CD8-positive, alpha-beta memory T cell (primary cell): ENCODE measurements around the gene GABRD. TPM values are rescaled to one million over a fixed set of nuclear protein-coding genes. Genes with fewer than 3 reads are reported as not detected.

Experiments
- CTCF ChIA-PET: fragments of 350-600 bp; sonication (Branson Sonifier 250); formaldehyde crosslinking; loops from one replicate; lab custom pipeline; 2021; ENCODE audit warnings: antibody characterized with exemption; lab: Charles Lee
- POLR2A ChIA-PET: fragments of 350-600 bp; sonication (Branson Sonifier 250); formaldehyde crosslinking; loops from one replicate; lab custom pipeline; 2021; ENCODE audit warnings: antibody characterized with exemption; lab: Charles Lee
- DNase-seq, 5 donors: peaks; one replicate each; pipeline versions ENCODE4 v3.0.0 to v3.0.0-alpha.2; 2020 to 2022; ENCODE audit warnings: mixed read lengths in 1 of 5
- H3K27ac ChIP-seq: one replicate; pipeline ENCODE4 v1.7.0; 2013; ENCODE audit warnings: low read depth, mild to moderate bottlenecking, low read length, moderate library complexity
- H3K27me3 ChIP-seq: 2 replicates; pipeline ENCODE4 v1.7.0; 2013; ENCODE audit warnings: low read length, mild to moderate bottlenecking; ENCODE audit not compliant: insufficient read depth, poor library complexity, severe bottlenecking
- H3K36me3 ChIP-seq: 2 replicates; pipeline ENCODE4 v1.7.0; 2013; ENCODE audit warnings: mild to moderate bottlenecking, low read length, moderate library complexity; ENCODE audit not compliant: insufficient read depth
- H3K4me1 ChIP-seq: 2 replicates; pipeline ENCODE4 v1.7.0; 2013; ENCODE audit warnings: mild to moderate bottlenecking, low read length, moderate library complexity; ENCODE audit not compliant: insufficient read depth
- H3K4me3 ChIP-seq: 2 replicates; pipeline ENCODE4 v1.7.0; 2013; ENCODE audit warnings: mild to moderate bottlenecking, low read length
- H3K9me3 ChIP-seq: 2 replicates; pipeline ENCODE4 v1.7.0; 2013; ENCODE audit warnings: mild to moderate bottlenecking, low read length
- H3K27ac Mint-ChIP-seq, 8 donors: one replicate each; pipeline ENCODE4 v1.8.0; 2020 to 2021; ENCODE audit warnings: mixed read lengths in 8 of 8, mild to moderate bottlenecking in 6 of 8, inconsistent platforms in 3 of 8, moderate library complexity in 3 of 8
- H3K27me3 Mint-ChIP-seq, 2 donors: one replicate each; pipeline ENCODE4 v1.8.0; 2020 to 2021; ENCODE audit warnings: mixed read lengths in 2 of 2, mild to moderate bottlenecking in 1 of 2, moderate library complexity in 1 of 2
- H3K36me3 Mint-ChIP-seq, 3 donors: one replicate each; pipeline ENCODE4 v1.8.0; 2020 to 2021; ENCODE audit warnings: mixed read lengths in 3 of 3, inconsistent platforms in 1 of 3, mild to moderate bottlenecking in 1 of 3
- H3K4me1 Mint-ChIP-seq, 3 donors: one replicate each; pipeline ENCODE4 v1.8.0; 2020 to 2021; ENCODE audit warnings: mixed read lengths in 3 of 3, inconsistent platforms in 1 of 3, mild to moderate bottlenecking in 1 of 3
- H3K4me3 Mint-ChIP-seq, 7 donors: one replicate each; pipeline ENCODE4 v1.8.0; 2020 to 2021; ENCODE audit warnings: mixed read lengths in 7 of 7, mild to moderate bottlenecking in 6 of 7, moderate library complexity in 4 of 7, inconsistent platforms in 2 of 7
- H3K9me3 Mint-ChIP-seq, 5 donors: one replicate each; pipeline ENCODE4 v1.8.0; 2020 to 2022; ENCODE audit warnings: mixed read lengths in 5 of 5, mild to moderate bottlenecking in 3 of 5, moderate library complexity in 2 of 5, inconsistent platforms in 1 of 5
- polyA plus RNA-seq: library from polyadenylated mRNA; unstranded; fragments of 300-500 nt; fragmentation: Illumina TruSeq; gene quantifications from one replicate; pipeline ENCODE4 v1.2.3, GENCODE V29; 2021
- total RNA-seq, 2 experiments: library from RNA; stranded (reverse); gene quantifications; one replicate each; pipeline ENCODE4 v1.2.3, GENCODE V29; 2021

Gene GABRD
- total and polyA plus RNA-seq, 3 experiments from 2014 or later: not detected

DNA sequence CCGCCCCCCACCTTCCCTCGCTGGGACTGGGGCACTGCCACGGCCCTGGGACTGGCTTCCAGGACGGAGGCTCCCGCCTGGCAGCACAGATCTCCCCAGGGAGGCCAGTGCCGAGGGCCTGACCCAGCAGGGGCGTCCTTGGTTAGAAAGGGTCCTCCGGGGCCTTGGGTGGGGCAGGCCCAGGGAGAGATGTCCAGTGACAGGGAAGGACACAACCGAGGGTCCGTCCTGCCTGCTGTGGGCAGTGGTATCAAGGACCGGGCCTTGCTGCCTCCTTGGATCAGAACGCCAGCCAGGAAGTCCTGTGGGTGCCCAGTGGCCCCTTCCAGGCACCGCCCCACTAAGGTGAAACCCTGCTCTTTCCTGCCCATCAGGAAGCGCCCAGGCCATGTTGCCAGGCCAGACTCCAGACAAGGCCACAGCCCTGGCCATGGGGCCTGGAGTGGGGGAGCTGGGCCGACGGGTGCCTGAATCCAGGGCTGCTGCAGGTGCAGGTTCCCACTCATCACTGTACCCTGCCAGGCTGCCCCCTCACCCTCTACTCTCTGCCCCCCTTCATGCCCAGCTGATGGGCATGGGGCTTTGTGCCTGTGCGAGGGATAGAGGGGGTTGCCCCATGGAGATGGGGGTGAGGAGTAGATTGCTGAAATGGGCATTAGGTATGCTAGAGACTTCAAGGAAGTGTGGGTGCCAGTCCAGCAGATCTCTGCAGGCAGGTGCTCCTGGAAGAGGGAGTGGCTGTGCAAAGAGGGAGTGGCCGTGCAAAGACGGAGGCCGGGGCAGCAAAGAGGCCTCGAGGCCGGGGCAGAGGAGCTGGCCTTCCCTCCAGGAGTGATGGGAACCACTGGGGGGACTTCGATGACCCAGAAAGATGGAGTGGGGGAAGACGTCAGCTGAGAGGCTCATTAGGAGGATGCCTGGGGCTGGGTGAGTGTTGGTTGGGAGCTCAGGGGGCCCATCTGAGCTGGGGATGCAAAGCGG, 28.9 kb downstream of the GABRD start:
- H3K27me3 Mint-ChIP-seq: peaks cover 6 to 8% of the 10 kb centered on the region in 2 donors
- H3K36me3 ChIP-seq: no peaks in the 10 kb centered on the region
- peak overlapping the region; percentile 44 to 91 (median 79) for H3K4me3 Mint-ChIP-seq
- no peaks in the 10 kb centered on the region for H3K36me3 Mint-ChIP-seq
- no peak overlapping the region for H3K27ac ChIP-seq
- H3K9me3 ChIP-seq: no peaks in the 10 kb centered on the region
- no peak for DNase-seq
- H3K4me3 ChIP-seq: no peak overlapping the region
- H3K4me1 ChIP-seq: peaks cover 25% of the 10 kb centered on the region
- CTCF ChIA-PET: interaction anchor here (1.2 kb wide), 1 partner anchor 104 kb away, joined by 3 read pairs; no protein-coding TSS in a partner anchor
- H3K9me3 Mint-ChIP-seq: no peaks in the 10 kb centered on the region
- peaks cover 17 to 40% (median 19%) of the 10 kb centered on the region in 3 donors for H3K4me1 Mint-ChIP-seq
- no peaks in the 10 kb centered on the region for H3K27me3 ChIP-seq
- POLR2A ChIA-PET: no interaction called here
- H3K27ac Mint-ChIP-seq: peak overlapping the region in 4 of 8 donors; percentile 36 to 77 (median 70)

DNA sequence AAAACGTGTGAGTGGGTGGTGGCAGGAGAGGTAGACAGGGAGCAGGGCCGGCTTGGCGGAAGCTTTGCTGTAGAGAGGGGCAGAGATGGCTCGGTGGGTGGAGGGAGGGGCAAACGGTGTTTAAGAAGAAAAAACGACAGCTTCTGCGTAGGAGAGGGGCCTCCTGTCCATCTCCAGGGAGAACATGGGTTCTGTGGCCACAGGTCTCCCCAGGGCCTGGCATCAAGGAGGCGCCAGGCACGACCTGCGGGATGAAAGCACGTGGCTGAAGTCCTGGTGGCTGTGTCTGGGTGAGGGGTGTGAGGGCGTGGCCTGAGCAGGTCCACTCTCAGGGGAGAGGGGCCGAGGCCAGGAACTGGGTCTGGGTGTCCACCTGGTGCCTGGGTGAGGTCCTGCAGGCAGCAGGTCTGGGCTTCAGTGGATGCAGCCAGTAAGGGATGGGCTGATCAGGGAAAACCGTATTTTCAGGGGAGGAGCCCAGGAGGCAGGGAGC, 30.1 kb downstream of the GABRD start:
- no peak for DNase-seq
- ChIA-PET POLR2A (interaction anchor here (1.1 kb wide), 1 partner anchor 100 kb away, joined by 3 read pairs; no protein-coding TSS in a partner anchor), CTCF (interaction anchor here (1.2 kb wide), 1 partner anchor 105 kb away, joined by 3 read pairs; no protein-coding TSS in a partner anchor)
- Mint-ChIP-seq H3K4me3 (peak overlapping the region; percentile 66 to 90 (median 79)), H3K27me3 (peaks cover 6 to 8% of the 10 kb centered on the region in 2 donors), H3K4me1 (peaks cover 13 to 43% (median 15%) of the 10 kb centered on the region in 3 donors), H3K36me3 (no peaks in the 10 kb centered on the region), H3K27ac (peak overlapping the region in 7 of 8 donors; percentile 12 to 86 (median 68)), H3K9me3 (no peaks in the 10 kb centered on the region)
- Histone ChIP-seq H3K9me3 (no peaks in the 10 kb centered on the region), H3K27me3 (no peaks in the 10 kb centered on the region), H3K4me1 (peaks cover 25% of the 10 kb centered on the region), H3K27ac (peak overlapping the region; percentile 43), H3K4me3 (peak overlapping the region; percentile 70), H3K36me3 (no peaks in the 10 kb centered on the region)

GRCh38 chr1:2049718-2050431, 30.7 kb downstream of the GABRD start, which contains the start of gene PRKCZ:
Gene PRKCZ (plus strand): TSS chr1:2050411. CDS start chr1:2050631, 220 bp downstream.
- no peaks in the 10 kb centered on the region for H3K36me3 ChIP-seq
- Mint-ChIP-seq H3K4me3 (peak within 1 kb of the TSS; percentile 77 to 90 (median 83)), H3K27ac (peak within 1 kb of the TSS in 7 of 8 donors; percentile 50 to 86 (median 68)), H3K27me3 (peaks cover 6 to 8% of the 10 kb centered on the region in 2 donors), H3K36me3 (no peaks in the 10 kb centered on the region), H3K9me3 (no peaks in the 10 kb centered on the region), H3K4me1 (peaks cover 13 to 41% (median 15%) of the 10 kb centered on the region in 3 donors)
- H3K9me3 ChIP-seq: no peaks in the 10 kb centered on the region
- POLR2A ChIA-PET: interaction anchor here (1.1 kb wide), 1 partner anchor 99 kb away, joined by 3 read pairs; no protein-coding TSS in a partner anchor
- peak within 1 kb of the TSS; percentile 70 for H3K4me3 ChIP-seq
- H3K4me1 ChIP-seq: peaks cover 25% of the 10 kb centered on the region
- CTCF ChIA-PET: no interaction called here
- H3K27ac ChIP-seq: peak within 1 kb of the TSS; percentile 43
- peak; percentile 92 to 95 (median 94) for DNase-seq
- H3K27me3 ChIP-seq: no peaks in the 10 kb centered on the region

GRCh38 chr1:2050461-2050792, 31.3 kb downstream of the GABRD start:
- Histone ChIP-seq H3K9me3 (no peaks in the 10 kb centered on the region), H3K4me1 (peaks cover 20% of the 10 kb centered on the region), H3K4me3 (no peak overlapping the region), H3K27ac (no peak overlapping the region), H3K36me3 (no peaks in the 10 kb centered on the region), H3K27me3 (no peaks in the 10 kb centered on the region)
- no peak for DNase-seq
- Mint-ChIP-seq H3K27ac (no peak overlapping the region), H3K36me3 (peaks cover 0 to 2% (median 0%) of the 10 kb centered on the region in 3 donors), H3K9me3 (no peaks in the 10 kb centered on the region), H3K4me3 (peak overlapping the region; percentile 19 to 89 (median 68)), H3K4me1 (peaks cover 11 to 35% (median 12%) of the 10 kb centered on the region in 3 donors), H3K27me3 (peaks cover 6 to 8% of the 10 kb centered on the region in 2 donors)
- ChIA-PET POLR2A (interaction anchor here (1.1 kb wide), 1 partner anchor 98 kb away, joined by 3 read pairs; no protein-coding TSS in a partner anchor), CTCF (no interaction called here)

DNA sequence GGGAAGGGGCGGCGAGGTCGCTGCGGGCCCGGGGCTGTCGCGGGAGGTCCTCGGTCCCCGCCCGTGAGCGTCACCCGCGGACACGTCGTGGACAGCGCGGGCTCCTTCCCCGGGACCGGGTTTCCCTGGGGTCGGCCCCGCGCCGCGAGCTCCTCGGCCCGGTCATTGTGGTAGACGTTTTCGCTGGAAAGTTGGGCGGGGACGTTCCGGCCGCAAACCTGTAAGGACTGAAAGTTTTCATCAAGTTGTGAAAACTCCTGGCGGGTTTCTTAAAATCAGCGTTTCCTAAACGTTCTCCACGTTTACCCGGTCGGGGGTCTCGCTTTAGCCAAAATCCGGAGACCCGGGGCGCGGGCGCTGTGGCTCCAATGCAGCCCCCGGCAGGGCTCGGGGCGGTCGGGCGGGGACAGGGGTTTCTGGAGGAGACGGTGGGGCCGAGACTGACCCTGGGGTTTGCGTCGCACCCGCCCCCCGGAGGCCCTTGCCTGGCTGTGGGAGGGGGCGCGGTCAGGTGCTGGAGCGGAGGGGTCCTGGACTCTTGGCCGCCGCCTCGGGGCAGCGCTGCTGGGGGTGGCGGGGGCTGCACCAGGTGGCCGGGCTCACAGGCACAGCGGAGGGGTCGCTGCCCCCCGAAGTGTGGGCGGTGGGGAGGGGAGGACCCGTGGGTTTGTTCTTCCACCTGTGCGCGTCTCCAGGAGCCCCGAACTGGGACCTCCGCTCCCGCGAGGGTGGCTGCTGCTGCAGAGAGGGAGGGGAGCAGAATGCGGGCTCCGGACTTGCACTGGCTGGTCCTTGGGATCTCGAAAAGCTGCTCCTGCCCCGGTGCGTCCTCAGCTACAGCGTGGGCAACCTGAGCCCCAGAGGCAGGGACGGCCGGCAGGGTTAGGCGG, 31.9 kb downstream of the GABRD start:
- no peaks in the 10 kb centered on the region for H3K27me3 ChIP-seq
- no peaks in the 10 kb centered on the region for H3K36me3 ChIP-seq
- peak in 1 of 5 donors; percentile 11 for DNase-seq
- H3K27ac Mint-ChIP-seq: peak overlapping the region in 4 of 8 donors; percentile 26 to 95 (median 58)
- H3K36me3 Mint-ChIP-seq: peaks cover 0 to 7% (median 0%) of the 10 kb centered on the region in 3 donors
- H3K4me1 Mint-ChIP-seq: peaks cover 7 to 30% (median 8%) of the 10 kb centered on the region in 3 donors
- H3K4me3 ChIP-seq: peak overlapping the region; percentile 28
- H3K27me3 Mint-ChIP-seq: peaks cover 4 to 8% of the 10 kb centered on the region in 2 donors
- no peaks in the 10 kb centered on the region for H3K9me3 Mint-ChIP-seq
- CTCF ChIA-PET: no interaction called here
- POLR2A ChIA-PET: no interaction called here
- H3K9me3 ChIP-seq: no peaks in the 10 kb centered on the region
- peak overlapping the region; percentile 72 to 89 (median 77) for H3K4me3 Mint-ChIP-seq
- H3K27ac ChIP-seq: no peak overlapping the region
- peaks cover 17% of the 10 kb centered on the region for H3K4me1 ChIP-seq

DNA sequence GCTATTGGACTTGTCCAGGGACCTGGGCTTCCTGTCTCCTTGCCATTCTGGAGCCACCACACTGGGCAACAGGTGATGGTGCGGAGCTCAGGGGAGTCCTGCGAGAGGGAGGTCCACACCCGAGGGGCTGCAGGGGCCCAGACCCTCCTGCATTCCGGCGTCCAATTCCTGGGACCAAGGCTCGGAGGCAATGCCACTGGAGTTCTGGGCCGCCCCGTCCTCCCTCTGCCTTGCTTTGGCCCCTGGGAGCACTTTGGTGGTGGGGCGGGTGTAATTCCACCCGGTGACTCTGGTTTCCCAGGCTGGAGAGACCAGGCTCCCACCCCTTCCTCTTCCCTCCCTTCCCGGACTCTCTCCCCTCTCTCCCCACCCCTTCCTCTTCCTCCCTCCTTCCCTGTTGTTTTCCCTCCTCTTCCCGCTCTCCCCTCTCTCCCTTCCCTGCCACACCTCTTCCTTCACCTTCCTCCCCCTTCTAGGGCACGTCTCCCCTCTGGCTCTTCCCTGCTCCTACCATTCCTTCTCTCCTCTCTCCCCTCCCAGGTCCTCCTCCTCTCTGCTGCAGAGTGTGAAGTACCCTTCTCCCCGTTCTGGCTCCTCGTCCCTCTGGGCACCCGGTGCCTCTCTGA, 33.0 kb downstream of the GABRD start:
- Histone ChIP-seq H3K27ac (no peak overlapping the region), H3K36me3 (no peaks in the 10 kb centered on the region), H3K4me1 (peaks cover 17% of the 10 kb centered on the region), H3K9me3 (no peaks in the 10 kb centered on the region), H3K4me3 (no peak overlapping the region), H3K27me3 (no peaks in the 10 kb centered on the region)
- peaks cover 4 to 8% of the 10 kb centered on the region in 2 donors for H3K27me3 Mint-ChIP-seq
- no peak for DNase-seq
- peak overlapping the region; percentile 72 to 89 (median 77) for H3K4me3 Mint-ChIP-seq
- CTCF ChIA-PET: interaction anchor here (2.4 kb wide), 1 partner anchor 7 kb away, joined by 9 read pairs; no protein-coding TSS in a partner anchor
- peaks cover 7 to 30% (median 8%) of the 10 kb centered on the region in 3 donors for H3K4me1 Mint-ChIP-seq
- peak overlapping the region in 3 of 8 donors; percentile 6 to 66 (median 55) for H3K27ac Mint-ChIP-seq
- H3K36me3 Mint-ChIP-seq: peaks cover 0 to 15% (median 0%) of the 10 kb centered on the region in 3 donors
- POLR2A ChIA-PET: no interaction called here
- no peaks in the 10 kb centered on the region for H3K9me3 Mint-ChIP-seq
